ES-I3 (cell line): ENCODE measurements around the gene SGSH.
A peak's percentile ranks its signal among the peaks of the same experiment; 100 is the strongest.

Source experiments
- H3K36me3 ChIP-seq: 2 replicates; pipeline ENCODE4 v1.6.1; 2013; ENCODE audit warnings: mild to moderate bottlenecking, low read length, control low read depth, moderate library complexity; ENCODE audit not compliant: insufficient read depth
- H3K4me1 ChIP-seq: 2 replicates; pipeline ENCODE4 v1.6.1; 2013; ENCODE audit warnings: mild to moderate bottlenecking, control low read depth, low read length; ENCODE audit not compliant: insufficient read depth
- H3K9ac ChIP-seq: 2 replicates; pipeline ENCODE4 v1.6.1; 2013; ENCODE audit warnings: low read depth, mild to moderate bottlenecking, low read length, moderate library complexity
- H3K9me3 ChIP-seq: 2 replicates; pipeline ENCODE4 v1.6.1; 2013; ENCODE audit warnings: mild to moderate bottlenecking, low read length, moderate library complexity; ENCODE audit not compliant: control insufficient read depth, insufficient read depth

SGSH gene

DNA sequence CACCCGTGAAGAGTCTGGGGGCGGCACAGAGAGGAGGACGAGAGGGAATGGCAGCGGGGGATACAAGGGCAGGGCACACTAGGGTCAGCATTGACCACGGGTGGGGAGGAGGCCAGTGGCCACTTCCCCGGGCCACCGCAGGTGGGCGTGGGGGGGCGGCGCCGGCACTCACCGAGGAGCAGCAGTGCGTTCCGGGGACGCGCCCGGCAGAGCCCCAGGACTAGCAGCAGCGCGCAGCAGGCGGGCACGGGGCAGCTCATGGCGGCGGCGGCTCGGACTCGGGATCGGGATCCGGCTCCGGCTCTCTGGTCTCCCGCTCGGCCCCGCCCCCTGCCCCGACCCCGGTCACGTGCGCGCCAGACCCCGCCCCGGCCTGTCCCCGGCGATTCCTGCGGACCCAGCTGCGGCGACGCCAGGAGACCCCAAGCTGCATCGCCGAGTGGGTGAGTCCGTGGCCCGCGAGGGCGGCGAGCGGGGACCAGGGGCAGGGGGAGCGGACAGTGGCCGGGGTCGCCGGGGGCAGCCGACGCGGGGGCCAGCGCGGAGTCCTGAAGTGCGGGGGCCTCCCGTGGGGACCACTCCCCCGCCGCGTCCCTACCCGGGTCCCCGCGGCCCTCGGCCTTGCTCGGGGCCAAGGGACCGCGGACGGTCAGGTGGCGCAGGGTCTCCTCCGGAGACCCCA lies at the start of gene SGSH, which contains the start of gene SLC26A11:
Gene SGSH, minus strand, starts transcription at position 280 of the 682 bp plus-strand sequence. Its CDS starts 20 bp downstream, at position 260.
Gene SLC26A11, plus strand, starts transcription at position 374 of the 682 bp plus-strand sequence. CDS start 1,134 bp downstream, outside the sequence.
- no peaks in the 10 kb centered on the region for H3K36me3 ChIP-seq
- no peaks in the 10 kb centered on the region for H3K9me3 ChIP-seq
- peaks cover 9% of the 10 kb centered on the region for H3K4me1 ChIP-seq
- H3K9ac ChIP-seq, result peak within 1 kb of the TSS; percentile 98

DNA sequence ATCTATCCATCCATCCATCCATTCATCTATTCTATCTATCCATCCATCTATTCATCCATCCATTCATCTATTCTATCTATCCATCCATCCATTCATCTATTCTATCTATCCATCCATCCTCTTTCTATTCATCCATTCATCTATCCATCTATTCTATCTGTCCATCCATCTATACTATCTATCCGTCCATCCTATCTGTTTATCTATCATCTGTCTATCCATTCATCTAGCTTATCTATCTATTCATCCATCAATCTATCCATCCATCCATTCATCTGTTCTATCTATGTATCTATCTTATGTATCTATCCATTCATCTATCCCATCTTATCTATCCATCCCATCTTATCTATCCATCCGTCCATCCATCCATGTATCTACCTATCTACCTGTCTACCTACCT lies 49.3 kb upstream of the SGSH start:
- Histone ChIP-seq H3K9ac (no peak overlapping the region), H3K4me1 (peaks cover 13% of the 10 kb centered on the region), H3K36me3 (no peaks in the 10 kb centered on the region; the same call in 1 of the 2 replicates), H3K9me3 (no peaks in the 10 kb centered on the region)

DNA sequence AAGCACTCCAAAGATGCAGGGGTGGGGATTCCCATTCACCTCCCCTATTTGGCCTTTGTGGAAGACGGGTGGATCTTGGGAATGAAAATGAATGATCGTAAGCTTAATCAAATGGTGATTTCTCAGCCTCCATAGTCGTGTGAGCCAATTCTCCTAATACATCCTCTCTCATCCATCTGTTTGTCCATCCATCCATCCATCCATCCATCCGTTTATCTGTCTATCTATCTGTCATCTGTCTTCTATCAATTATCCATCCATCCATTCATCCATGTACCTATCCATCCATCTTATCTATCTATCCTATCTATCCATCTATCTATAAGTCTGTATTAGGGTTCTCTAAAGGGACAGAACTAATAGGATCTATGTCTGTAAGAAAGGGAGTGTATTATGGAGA lies 48.3 kb upstream of the SGSH start:
- H3K9me3 ChIP-seq, result no peaks in the 10 kb centered on the region
- H3K36me3 ChIP-seq, result no peaks in the 10 kb centered on the region; the same call in 1 of the 2 replicates
- peaks cover 22% of the 10 kb centered on the region for H3K4me1 ChIP-seq
- no peak overlapping the region for H3K9ac ChIP-seq

DNA sequence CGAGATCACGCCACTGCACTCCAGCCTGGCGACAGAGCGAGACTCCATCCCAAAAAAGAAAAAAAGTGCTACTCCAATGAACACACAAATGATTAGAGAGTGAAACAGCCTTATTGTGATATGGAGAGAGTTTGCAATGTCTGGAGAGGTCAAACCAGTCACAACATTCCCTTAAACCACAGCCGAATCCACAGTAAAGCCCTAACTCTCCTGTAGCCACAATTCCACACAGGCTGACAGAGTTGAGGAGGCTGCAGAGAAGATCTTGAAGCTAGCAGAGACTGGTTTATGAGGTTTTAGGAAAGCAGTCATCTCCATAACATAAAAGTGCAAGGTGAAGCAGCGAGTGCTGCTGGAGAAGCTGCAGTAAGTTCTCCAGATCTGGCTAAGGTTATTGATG lies 47.3 kb upstream of the SGSH start:
- peaks cover 33% of the 10 kb centered on the region for H3K4me1 ChIP-seq
- H3K36me3 ChIP-seq, result no peaks in the 10 kb centered on the region; the same call in 1 of the 2 replicates
- no peaks in the 10 kb centered on the region for H3K9me3 ChIP-seq
- H3K9ac ChIP-seq, result no peak overlapping the region

DNA sequence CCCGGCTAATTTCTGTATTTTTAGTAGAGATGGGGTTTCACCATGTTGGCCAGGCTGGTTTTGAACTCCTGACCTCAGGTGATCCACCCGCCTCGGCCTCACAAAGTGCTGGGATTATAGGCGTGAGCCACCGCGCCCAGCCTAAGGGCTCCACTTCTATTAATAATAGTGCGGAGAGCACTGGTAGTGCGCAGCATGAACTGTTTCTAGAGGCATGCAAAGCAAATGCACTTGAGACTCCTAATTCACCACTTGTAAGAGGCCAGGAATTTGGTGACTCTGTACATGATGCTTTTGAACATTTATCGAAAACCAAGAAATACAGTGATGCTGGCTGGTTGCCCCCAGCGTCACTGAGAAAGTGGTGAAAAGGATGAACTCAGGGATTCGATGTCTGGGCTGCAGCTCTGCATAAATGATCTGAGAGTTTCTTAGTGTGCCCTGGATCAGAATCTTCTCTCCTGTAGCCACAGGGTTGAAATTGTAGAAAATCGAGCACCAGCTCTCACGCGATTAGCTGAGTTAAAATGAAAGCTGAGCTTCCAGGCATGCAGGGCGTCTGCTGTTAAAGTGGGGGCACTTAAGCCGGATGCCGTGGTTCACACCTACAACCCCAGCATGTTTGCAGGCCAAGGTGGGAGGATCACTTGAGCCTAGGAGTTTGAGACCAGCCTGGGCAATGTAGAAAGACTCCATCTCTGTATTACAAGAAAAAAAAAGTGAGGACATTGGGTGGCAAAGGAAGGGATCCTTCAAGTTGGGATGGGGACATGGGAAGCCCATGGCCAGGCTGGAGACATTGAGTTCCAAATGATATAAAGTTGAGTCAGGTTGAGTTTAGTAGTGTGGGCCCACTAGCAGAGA lies 45.3 kb upstream of the SGSH start:
- Histone ChIP-seq H3K9ac (no peak overlapping the region), H3K4me1 (peaks cover 35% of the 10 kb centered on the region), H3K9me3 (no peaks in the 10 kb centered on the region), H3K36me3 (no peaks in the 10 kb centered on the region; the same call in 1 of the 2 replicates)

DNA sequence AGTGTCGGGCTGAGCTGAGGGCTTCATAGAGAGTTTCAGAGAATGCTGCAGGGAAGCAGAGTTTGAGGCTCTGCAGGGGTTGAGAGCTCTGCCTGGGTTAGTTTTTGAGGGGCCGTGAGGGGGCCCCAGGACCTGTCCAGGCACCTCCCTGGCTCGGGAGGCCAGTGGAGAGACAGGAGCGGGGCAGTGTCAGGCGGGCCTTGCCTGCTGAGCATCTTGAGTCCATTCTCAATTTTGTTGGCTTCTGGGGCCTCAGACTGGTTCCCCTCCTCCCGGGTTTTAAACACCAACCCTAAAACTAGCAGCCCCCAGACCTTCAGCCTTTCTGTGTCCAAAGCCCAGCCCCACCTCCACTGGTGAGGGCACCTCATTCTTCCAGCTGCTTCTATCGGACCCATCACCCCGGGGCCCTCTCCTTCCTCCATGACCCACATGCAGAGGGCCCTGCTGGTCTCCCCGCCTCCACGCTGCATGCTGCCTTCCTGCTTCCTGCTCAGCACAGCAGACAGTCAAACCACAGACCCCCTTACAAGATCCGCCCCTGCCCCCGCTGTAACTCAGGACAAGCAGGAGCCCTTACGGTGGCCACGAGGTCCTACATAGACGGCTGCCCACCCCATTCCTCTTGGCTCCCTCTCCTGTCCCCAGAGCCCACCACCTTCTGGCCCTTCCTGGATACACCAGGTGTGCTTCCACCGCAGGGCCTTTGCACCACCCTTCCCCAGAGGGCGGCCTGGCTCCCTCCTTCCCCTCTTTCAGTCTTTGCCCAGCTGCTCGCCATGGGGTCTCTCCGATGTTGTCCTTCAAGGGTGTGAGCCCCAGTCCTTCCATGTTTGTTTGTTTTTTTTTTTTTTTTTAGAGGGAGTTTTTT lies 44.3 kb upstream of the SGSH start:
- Histone ChIP-seq H3K36me3 (no peaks in the 10 kb centered on the region; the same call in 1 of the 2 replicates), H3K9me3 (no peaks in the 10 kb centered on the region), H3K4me1 (peaks cover 29% of the 10 kb centered on the region), H3K9ac (no peak overlapping the region)

DNA sequence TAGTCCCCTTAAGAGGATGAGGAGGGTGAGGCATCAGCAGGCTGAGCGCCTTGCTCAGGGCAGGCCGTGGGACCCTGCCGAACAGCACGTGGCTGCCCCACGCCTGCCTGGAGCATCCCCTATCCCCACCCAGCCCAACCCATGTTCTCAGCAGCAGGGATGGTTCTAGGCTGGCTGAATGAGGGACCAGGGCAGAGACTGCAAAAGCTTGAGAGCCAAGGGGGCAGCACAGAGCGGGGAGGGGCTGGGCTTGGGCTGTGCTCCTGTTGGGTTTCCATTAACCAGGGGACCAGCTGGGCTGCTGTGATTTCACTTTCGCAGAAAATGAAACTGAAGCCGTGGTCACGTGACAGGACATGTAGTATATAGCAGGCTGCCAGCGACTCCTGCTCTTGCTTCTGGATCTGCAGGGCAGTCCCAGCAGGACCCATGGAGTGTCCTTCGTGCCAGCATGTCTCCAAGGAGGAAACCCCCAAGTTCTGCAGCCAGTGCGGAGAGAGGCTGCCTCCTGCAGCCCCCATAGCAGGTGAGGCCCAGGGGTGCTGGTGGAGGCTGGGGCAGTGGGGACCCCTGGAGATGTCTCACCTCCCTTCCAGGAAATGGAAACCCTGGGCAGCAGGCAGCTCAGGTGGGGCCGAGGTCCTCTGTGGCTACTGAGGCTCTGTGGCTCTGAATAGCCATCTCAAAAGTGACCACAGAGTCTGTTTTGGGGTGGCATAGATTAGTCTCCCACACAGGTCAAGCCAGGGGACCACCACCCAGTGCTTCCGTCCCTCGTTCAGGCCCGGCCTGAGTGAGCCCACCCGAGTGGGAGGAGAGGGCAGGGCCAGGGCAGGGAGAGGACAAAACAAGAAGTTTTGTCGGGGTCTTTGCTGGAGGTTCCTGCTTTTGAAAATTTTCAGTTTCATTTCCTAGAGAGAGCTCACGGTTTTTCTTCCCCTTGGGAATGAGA lies 43.4 kb upstream of the SGSH start:
- Histone ChIP-seq H3K9me3 (no peaks in the 10 kb centered on the region), H3K9ac (no peak overlapping the region), H3K36me3 (no peaks in the 10 kb centered on the region; the same call in 1 of the 2 replicates), H3K4me1 (peaks cover 31% of the 10 kb centered on the region)

DNA sequence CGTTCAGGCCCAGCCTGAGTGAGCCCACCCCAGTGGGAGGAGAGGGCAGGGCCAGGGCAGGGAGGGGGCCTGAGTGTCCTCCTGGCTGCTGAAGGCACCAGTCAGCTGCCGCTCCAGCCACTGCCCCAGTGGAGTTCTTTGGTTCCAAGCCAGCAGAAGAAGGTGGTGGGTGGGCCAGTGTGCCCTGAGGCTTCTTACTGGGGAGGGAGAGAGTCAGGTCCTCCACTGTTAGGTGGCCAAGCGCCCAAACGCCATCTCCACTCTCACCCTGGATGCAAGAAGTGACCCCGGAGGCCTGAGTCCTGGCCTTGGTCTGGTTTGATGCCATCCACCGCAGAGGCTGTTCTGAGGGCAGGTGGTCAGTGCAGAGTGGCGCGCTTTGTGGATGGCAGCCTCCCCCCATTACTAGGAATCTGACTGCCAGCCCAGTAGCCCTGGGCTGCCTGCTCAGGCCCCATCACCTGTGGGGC lies 42.7 kb upstream of the SGSH start:
- Histone ChIP-seq H3K9me3 (no peaks in the 10 kb centered on the region), H3K36me3 (no peaks in the 10 kb centered on the region; the same call in 1 of the 2 replicates), H3K4me1 (peaks cover 37% of the 10 kb centered on the region), H3K9ac (no peak overlapping the region)

DNA sequence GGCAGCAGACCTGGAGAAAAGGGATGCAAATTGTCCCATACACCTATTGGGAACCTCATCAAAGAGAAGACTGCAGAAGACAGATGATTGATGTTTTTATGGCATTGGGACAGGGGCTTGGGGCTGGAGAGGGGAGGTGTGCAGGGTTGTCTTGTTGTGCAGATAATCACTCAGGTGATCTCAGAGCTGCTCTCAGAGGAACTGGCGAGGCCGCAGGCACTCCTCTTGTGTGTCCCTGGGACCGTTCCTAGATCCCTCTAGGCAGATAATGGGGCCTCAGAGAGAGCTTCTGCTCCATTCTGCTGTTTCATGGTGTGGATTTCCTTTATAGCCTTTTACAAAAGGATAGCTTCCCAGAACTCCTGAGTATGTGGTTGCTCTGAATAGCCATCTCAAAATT lies 42.2 kb upstream of the SGSH start:
- peak overlapping the region; percentile 97 for H3K9ac ChIP-seq

DNA sequence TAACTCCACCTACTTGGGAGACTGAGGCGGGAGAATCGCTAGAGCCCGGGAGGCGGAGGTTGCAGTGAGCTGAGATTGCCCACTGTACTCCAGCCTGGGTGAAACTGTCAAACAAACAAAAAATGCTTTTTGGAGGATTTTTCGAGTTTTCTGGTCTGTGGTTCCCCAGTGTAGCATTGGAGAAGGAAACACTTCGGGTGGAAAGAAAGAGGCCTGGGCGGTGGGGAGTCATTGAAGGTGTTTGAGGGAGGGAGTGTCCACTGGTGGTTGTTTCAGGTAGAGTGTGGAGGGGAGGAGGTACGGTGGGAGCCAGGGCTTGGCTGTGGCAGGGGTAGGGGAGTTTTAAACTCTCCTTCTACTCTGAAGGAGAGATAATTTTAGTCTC lies 41.8 kb upstream of the SGSH start:
- no peaks in the 10 kb centered on the region for H3K9me3 ChIP-seq
- H3K36me3 ChIP-seq, result no peaks in the 10 kb centered on the region; the same call in 1 of the 2 replicates
- H3K9ac ChIP-seq, result peak overlapping the region; percentile 97
- H3K4me1 ChIP-seq, result peaks cover 43% of the 10 kb centered on the region

More for the DNA sequence above, 42.2 kb upstream of the SGSH start:
- peaks cover 42% of the 10 kb centered on the region for H3K4me1 ChIP-seq
- no peaks in the 10 kb centered on the region; the same call in 1 of the 2 replicates for H3K36me3 ChIP-seq
- no peaks in the 10 kb centered on the region for H3K9me3 ChIP-seq

DNA sequence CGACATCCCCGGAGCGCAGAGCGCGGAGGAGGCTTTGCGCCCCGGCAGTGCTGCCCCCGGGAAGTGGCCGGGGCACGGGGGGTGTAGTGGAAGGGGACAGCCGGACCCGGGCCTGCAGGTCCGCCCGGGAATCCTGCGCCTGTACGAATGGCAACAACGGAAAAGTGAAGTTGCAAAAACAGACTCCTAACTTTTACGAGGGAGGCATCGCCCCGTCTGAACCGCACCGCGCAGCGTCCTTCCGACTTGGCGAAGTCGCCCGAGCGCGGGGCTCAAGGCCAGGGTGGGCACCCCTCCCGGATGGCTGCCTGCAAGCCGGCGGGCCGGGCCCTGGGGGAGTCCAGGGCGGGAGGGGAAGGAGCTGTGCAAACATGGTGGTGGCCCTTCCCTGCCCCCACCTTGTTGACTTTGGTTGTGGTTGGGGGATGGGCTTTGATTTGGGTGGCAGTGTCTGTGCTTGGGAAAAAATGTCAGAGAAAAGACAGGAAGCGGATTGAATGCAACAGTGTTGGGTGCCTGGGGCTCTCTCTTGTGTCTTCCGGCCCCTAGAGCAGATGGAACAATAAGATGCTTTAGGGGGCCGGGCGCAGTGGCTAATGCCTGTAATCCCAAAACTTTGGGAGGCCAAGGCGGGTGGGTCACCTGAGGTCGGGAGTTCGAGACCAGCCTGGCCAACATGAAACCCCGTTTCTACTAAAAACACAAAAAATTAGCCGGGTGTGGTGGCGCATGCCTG lies 41.2 kb upstream of the SGSH start:
- peak overlapping the region; percentile 97 for H3K9ac ChIP-seq
- H3K4me1 ChIP-seq, result peaks cover 46% of the 10 kb centered on the region
- no peaks in the 10 kb centered on the region; the same call in 1 of the 2 replicates for H3K36me3 ChIP-seq
- no peaks in the 10 kb centered on the region for H3K9me3 ChIP-seq

DNA sequence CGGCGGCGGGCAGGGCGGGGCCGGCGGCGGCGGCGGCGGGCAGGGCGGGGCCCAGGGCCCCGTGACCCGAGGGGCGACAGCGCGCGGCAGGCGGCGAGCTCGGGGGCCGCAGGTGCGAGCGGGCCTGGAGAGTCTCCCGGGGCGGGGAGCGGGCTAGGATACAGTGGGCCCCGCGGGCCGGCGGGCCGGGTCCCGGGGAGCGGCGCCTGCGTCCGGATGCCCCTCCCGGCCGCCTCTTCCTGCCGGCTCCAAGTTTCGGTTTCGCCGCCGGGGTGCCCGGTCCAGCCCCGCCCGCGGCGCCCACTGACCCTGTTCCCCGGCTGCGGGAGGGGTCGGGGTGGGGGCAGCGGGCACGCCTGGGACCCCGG lies 40.6 kb upstream of the SGSH start, which contains the start of gene RNF213:
Gene RNF213, plus strand, starts transcription at position 62 of the 368 bp plus-strand sequence. CDS start 2,830 bp downstream, outside the sequence.
- peaks cover 46% of the 10 kb centered on the region for H3K4me1 ChIP-seq

More for the DNA sequence above, 40.6 kb upstream of the SGSH start, which contains the start of gene RNF213:
- H3K9ac ChIP-seq, result peak within 1 kb of the TSS; percentile 97
- no peaks in the 10 kb centered on the region for H3K9me3 ChIP-seq
- H3K36me3 ChIP-seq, result no peaks in the 10 kb centered on the region; the same call in 1 of the 2 replicates
